NCI-H345 treated with DMSO at 0.1 percent for 48 hours (cell line): ENCODE measurements around the gene WDPCP.
"Not testable (repeated sequence)": the region's sequence is repeated elsewhere in the genome, so short reads cannot be mapped to it uniquely, and the experiment has no call there.

Source experiments
- DNase-seq: peaks from one replicate; lab custom pipeline; 2025; ENCODE audit not compliant: unreplicated experiment; lab: John Stamatoyannopoulos, UW

Gene WDPCP

DNA sequence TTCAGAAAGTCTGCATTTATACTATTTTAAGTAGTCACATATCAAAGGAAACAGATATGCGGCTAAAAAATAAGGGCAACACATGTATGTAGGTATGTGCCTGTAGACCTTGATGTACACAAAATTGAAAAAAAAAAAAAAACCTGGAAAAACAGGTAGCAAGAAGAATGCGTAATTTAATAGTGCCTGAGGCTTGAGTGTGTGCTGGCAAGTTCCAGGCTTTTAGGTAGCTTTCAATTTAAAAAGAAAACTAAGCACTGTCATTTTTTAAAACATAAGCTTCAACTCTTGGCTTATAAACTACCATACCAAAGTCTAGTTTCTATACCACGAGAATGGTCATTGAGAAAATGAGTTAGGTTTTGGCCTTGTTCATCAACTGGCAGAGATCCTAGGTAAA lies 465.4 kb downstream of the WDPCP start:
- DNase-seq: no peak

- DNase-seq: no peak
These were observed 467.0 kb downstream of the WDPCP start for GRCh38 chr2:63121055-63121834.

DNA sequence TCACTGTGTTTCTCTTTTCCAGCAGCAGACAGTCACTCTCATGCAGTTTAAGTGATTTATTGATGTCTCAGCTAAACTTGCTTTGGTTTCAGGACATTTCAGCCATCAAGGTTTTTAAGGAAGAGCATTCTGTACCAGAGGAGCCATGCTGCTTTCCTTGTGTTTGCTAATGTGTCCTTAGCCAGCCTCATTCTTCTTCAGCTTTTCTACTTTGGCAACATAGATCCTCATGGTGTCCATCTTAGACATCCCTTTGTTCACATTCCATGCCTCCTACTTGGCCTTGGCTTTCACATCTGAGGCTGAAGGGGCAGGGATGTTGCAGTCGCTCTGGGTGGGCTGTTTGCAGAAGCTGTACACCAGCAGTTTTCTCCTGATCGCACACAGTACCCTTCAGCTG lies 469.5 kb downstream of the WDPCP start:
- no peak for DNase-seq

- no peak for DNase-seq
These were observed 483.8 kb downstream of the WDPCP start for GRCh38 chr2:63104482-63104881.

DNA sequence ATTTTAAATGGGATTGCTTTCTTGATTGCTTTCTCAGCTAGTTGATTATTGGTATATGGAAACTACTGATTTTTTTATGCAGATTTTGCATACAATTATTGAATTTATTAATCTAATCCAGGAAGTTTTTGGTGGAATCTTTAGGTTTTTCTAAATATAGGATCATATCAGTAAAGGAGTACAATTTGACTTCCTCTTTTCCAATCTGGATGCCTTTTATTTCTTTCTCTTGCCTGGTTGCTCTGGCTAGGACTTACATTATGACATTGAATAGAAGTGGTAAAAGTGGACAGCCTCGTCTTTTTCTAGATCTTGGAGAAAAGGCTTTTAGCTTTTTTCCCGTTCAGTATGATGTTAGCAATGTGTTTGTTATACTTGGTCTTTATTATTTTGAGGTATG lies 486.3 kb downstream of the WDPCP start:
- no peak for DNase-seq

- no peak for DNase-seq
These were observed 489.2 kb downstream of the WDPCP start for GRCh38 chr2:63099032-63099431.

DNA sequence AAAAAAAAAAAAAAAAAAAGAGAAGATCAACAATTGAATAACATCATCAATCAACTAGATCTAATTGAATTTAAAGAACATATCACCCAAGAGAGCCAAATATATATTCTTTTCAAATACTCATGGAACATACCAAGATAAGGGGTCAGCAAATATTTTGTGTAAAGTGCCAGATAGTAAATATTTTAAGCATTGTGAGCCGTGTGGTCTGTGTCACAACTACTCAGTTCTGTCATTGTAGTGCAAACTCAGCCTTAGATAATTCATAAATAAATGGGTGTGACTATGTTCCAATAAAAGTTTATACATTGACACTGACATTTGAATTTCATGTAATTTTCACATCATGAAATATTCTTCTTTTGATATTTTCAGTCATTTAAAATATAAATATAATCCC lies 491.8 kb downstream of the WDPCP start:
- no peak for DNase-seq

GRCh38 chr2:63093502-63093901 lies 494.8 kb downstream of the WDPCP start:
- DNase-seq: no peak

GRCh38 chr2:63092857-63093256 lies 495.4 kb downstream of the WDPCP start:
- no peak for DNase-seq

DNA sequence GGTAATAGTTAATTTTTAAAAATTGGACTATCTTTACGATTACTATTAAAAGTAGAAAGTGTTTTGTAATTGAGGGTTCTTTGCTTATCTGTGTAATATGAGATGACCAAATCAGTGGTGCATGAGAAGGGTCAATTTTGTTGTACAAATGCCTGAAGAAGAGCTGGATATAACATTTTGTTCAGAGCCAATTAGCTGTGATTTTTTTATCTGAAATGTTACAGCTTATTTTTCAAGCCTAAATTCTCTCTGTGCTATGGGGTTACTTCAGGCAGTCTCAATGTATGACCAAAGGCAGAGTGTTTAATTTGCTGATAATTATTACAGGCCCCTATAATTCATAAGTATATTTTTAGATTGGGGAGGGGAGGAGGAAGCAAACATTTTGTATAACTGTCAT lies 495.9 kb downstream of the WDPCP start:
- no peak for DNase-seq

DNA sequence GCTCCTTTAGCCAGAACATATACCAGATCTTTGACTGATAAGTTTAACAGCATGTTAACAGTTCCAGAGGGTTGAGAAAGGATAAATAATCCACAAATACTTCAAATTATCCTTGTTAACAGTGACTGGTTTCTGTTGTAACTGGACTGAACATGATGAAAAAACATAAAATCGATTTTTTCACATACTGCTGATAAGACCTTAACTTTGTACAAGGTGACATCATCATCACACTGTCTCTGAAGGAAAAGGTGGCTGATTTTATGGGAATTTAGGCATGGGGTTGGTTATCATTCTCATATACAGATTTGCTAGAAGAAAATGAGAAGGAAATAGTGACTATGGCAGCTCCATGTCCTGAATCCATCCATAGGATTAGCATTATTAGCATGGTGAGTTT lies 501.6 kb downstream of the WDPCP start:
- no peak for DNase-seq

- DNase-seq: no peak
These were observed 506.9 kb downstream of the WDPCP start for GRCh38 chr2:63081404-63081803.

GRCh38 chr2:63078852-63079606 lies 509.2 kb downstream of the WDPCP start:
- DNase-seq: no peak

DNA sequence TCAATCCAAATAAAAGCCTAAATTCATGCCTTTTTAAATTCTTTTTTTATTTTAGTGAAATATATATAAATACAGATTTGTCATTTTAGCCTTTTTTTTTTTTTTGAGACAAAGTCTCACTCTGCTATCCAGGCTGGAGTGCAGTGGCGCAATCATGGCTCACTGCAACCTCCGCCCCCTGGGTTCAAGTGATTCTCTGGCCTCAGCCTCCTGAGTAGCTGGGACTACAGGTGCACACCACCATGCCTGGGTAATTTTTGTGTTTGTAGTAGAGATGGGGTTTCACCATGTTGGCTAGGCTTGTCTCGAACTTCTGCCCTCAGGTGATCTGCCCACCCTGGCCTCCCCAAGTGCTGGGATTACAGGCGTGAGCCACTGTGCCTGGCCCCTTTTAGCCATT lies 513.9 kb downstream of the WDPCP start:
- DNase-seq: not testable (repeated sequence)

- DNase-seq: no peak
These were observed 514.3 kb downstream of the WDPCP start for GRCh38 chr2:63073994-63074393.

GRCh38 chr2:63071664-63072063 lies 516.6 kb downstream of the WDPCP start:
- no peak for DNase-seq
